A549 (cell line): ENCODE data around the gene DOK5. TPM values are rescaled to one million over a fixed set of nuclear protein-coding genes. Genes with fewer than 3 reads are reported as not detected.

Experiments used
- ATAC-seq, 2 experiments: fragments of 200-7000 bp in 1 of 2; fragments of >200 bp in 1 of 2; cut with Nextera tagmentation in 1 of 2; cut with Tn5 transposase in 1 of 2; 3 replicates each; pipeline versions ENCODE4 v1.8.0 to v1.9.1; 2018 to 2020; ENCODE audit warnings: mild to moderate bottlenecking in 1 of 2, moderate library complexity in 1 of 2
- CTCF ChIA-PET: fragments of 300-600 bp; sonication (Branson Sonifier 250); formaldehyde crosslinking; extraction: SDS; loops from one replicate; lab custom pipeline; 2021; ENCODE audit warnings: antibody characterized with exemption, inconsistent platforms; lab: Yijun Ruan, JAX
- POLR2A ChIA-PET: fragments of 350-600 bp; formaldehyde crosslinking; extraction: SDS; loops from one replicate; lab custom pipeline; 2021; ENCODE audit warnings: antibody characterized with exemption, inconsistent platforms; lab: Yijun Ruan, JAX
- DNase-seq, 2 experiments: peaks; one replicate each; pipeline versions ENCODE4 v3.0.0 to v3.0.0-alpha.2; 2011 to 2016; ENCODE audit warnings: low read depth in 1 of 2, low spot score in 1 of 2
- FAIRE-seq: peaks from 2 replicates; lab custom pipeline; 2011; peaks lifted over from hg19 to GRCh38; lab: Jason Lieb, UNC
- H3K27ac ChIP-seq, 2 experiments: fragments of >200 bp; sonication (Bioruptor Twin); formaldehyde crosslinking; 3 replicates each; pipeline ENCODE4 v1.5.1; 2016 to 2017
- H3K4me1 ChIP-seq: fragments of >200 bp; sonication (Bioruptor Twin); formaldehyde crosslinking; 3 replicates; pipeline ENCODE4 v1.6.1; 2016
- H3K4me2 ChIP-seq: fragments of >200 bp; sonication (Bioruptor Twin); formaldehyde crosslinking; 3 replicates; pipeline ENCODE4 v1.6.1; 2016
- H3K4me3 ChIP-seq: fragments of >200 bp; sonication (Bioruptor Twin); formaldehyde crosslinking; 3 replicates; pipeline ENCODE4 v1.5.1; 2016
- H3K9me3 ChIP-seq: fragments of >200 bp; sonication (Bioruptor Twin); formaldehyde crosslinking; 3 replicates; pipeline ENCODE4 v1.6.1; 2016
- BHLHE40 ChIP-seq: IDR thresholded peaks from 2 replicates; pipeline ENCODE4 v1.6.1; 2012; ENCODE audit warnings: low read depth, low read length, inconsistent platforms
- CBX2 ChIP-seq: fragments of 200-600 bp; sonication (generic); IDR thresholded peaks from 2 replicates; pipeline ENCODE4 v1.6.1; 2016; ENCODE audit warnings: low read depth, mild to moderate bottlenecking, borderline replicate concordance
- CBX8 ChIP-seq: fragments of 200-600 bp; sonication (generic); IDR thresholded peaks from 2 replicates; pipeline ENCODE4 v1.6.1; 2016
- CEBPB ChIP-seq, 2 experiments: fragments of >200 bp in 1 of 2; sonication (Bioruptor Twin) in 1 of 2; formaldehyde crosslinking in 1 of 2; IDR thresholded peaks; 2 replicates each; pipeline ENCODE4 v1.6.1; 2012 to 2016
- CHD2 ChIP-seq: fragments of 150-350 bp; IDR thresholded peaks from 2 replicates; pipeline ENCODE4 v1.6.1; 2014; ENCODE audit warnings: low read length; ENCODE audit not compliant: partially characterized antibody
- CHD4 ChIP-seq: fragments of 200-600 bp; sonication (generic); IDR thresholded peaks from 2 replicates; pipeline ENCODE4 v1.6.1; 2016; ENCODE audit warnings: antibody characterized with exemption, mild to moderate bottlenecking, borderline replicate concordance
- EP300 ChIP-seq, 2 experiments: fragments of >200 bp; sonication (Bioruptor Twin); formaldehyde crosslinking; IDR thresholded peaks; 2 replicates in 1 of 2; 3 replicates in 1 of 2; pipeline ENCODE4 v1.6.1; 2016 to 2017
- HDAC2 ChIP-seq: fragments of 200-600 bp; sonication (generic); IDR thresholded peaks from 2 replicates; pipeline ENCODE4 v1.6.1; 2016
- HOXB13 ChIP-seq: fragments of 250-450 bp; sonication (Bioruptor Pico); IDR thresholded peaks from 2 replicates; pipeline ENCODE4 v1.5.0; 2020; ENCODE audit warnings: low read depth, mild to moderate bottlenecking, moderate library complexity
- HOXB5 ChIP-seq: fragments of 250-450 bp; sonication (Bioruptor Pico); IDR thresholded peaks from 2 replicates; pipeline ENCODE4 v1.5.0; 2020; ENCODE audit warnings: mild to moderate bottlenecking, moderate library complexity
- JUN ChIP-seq, 2 experiments: fragments of >200 bp; sonication (Bioruptor Twin); formaldehyde crosslinking; IDR thresholded peaks; 2 replicates in 1 of 2; 3 replicates in 1 of 2; pipeline ENCODE4 v1.6.1; 2016 to 2017
- JUNB ChIP-seq: fragments of >200 bp; sonication (Bioruptor Twin); formaldehyde crosslinking; IDR thresholded peaks from 2 replicates; pipeline ENCODE4 v1.6.1; 2016
- KDM1A ChIP-seq: fragments of 200-600 bp; sonication (generic); IDR thresholded peaks from 2 replicates; pipeline ENCODE4 v1.6.1; 2016; ENCODE audit warnings: low read depth, mild to moderate bottlenecking
- MAFK ChIP-seq: fragments of 450-650 bp; IDR thresholded peaks from 2 replicates; pipeline ENCODE4 v1.6.1; 2014; ENCODE audit not compliant: partially characterized antibody
- MAZ ChIP-seq: fragments of 150-350 bp; IDR thresholded peaks from 2 replicates; pipeline ENCODE4 v1.6.1; 2014; ENCODE audit warnings: antibody characterized with exemption, low read depth, low read length, borderline replicate concordance
- MYC ChIP-seq: IDR thresholded peaks from 2 replicates; pipeline ENCODE4 v1.6.1; 2012; ENCODE audit warnings: mild to moderate bottlenecking, inconsistent platforms, low read length, improper control_type of control experiment, borderline replicate concordance
- NFE2L2 ChIP-seq: fragments of 150-350 bp; conservative IDR thresholded peaks from 2 replicates; pipeline ENCODE4 v1.6.1; 2014; ENCODE audit warnings: low read length
- NR3C1 ChIP-seq: fragments of >200 bp; sonication (Bioruptor Twin); formaldehyde crosslinking; IDR thresholded peaks from 3 replicates; pipeline ENCODE4 v1.6.1; 2017
- PHF8 ChIP-seq: fragments of 200-600 bp; sonication (generic); IDR thresholded peaks from 2 replicates; pipeline ENCODE4 v1.6.1; 2016; ENCODE audit warnings: low read depth, mild to moderate bottlenecking, antibody characterized with exemption, moderate library complexity, borderline replicate concordance
- POLR2A ChIP-seq: IDR thresholded peaks from 2 replicates; pipeline ENCODE4 v1.6.1; 2012; ENCODE audit warnings: mild to moderate bottlenecking, low read length
- RAD21 ChIP-seq, 2 experiments: fragments of >200 bp in 1 of 2; sonication (Bioruptor Twin) in 1 of 2; formaldehyde crosslinking in 1 of 2; IDR thresholded peaks in 1 of 2; conservative IDR thresholded peaks in 1 of 2; 2 replicates in 1 of 2; 3 replicates in 1 of 2; pipeline ENCODE4 v1.6.1; 2012 to 2018; ENCODE audit warnings: inconsistent platforms in 1 of 2
- RARB ChIP-seq: fragments of 250-450 bp; sonication (Bioruptor Pico); IDR thresholded peaks from 2 replicates; pipeline ENCODE4 v1.8.0; 2021; ENCODE audit warnings: mild to moderate bottlenecking, moderate library complexity
- RCOR1 ChIP-seq: fragments of 150-350 bp; IDR thresholded peaks from 2 replicates; pipeline ENCODE4 v1.6.1; 2014; ENCODE audit warnings: antibody characterized with exemption, low read length, low read depth
- SMC3 ChIP-seq: fragments of >200 bp; sonication (Bioruptor Twin); formaldehyde crosslinking; IDR thresholded peaks from 3 replicates; pipeline ENCODE4 v1.6.1; 2018; ENCODE audit warnings: inconsistent platforms
- SREBF2 ChIP-seq: fragments of 450-650 bp; IDR thresholded peaks from 2 replicates; pipeline ENCODE4 v1.6.1; 2014; ENCODE audit warnings: mild to moderate bottlenecking, moderate library complexity
- ZNF302 ChIP-seq: fragments of 250-450 bp; sonication (Bioruptor Pico); IDR thresholded peaks from 2 replicates; pipeline ENCODE4 v1.9.0; 2021; ENCODE audit warnings: inconsistent platforms, mild to moderate bottlenecking, moderate library complexity
- WGBS: methylation state at CpG from one replicate; pipeline ENCODE4 v1.1.6; 2017; ENCODE audit errors: missing lambda C conversion rate; 5-methylcytosine and 5-hydroxymethylcytosine counted together
- polyA plus RNA-seq, 4 experiments: library from polyadenylated mRNA; depleted of rRNA in 3 of 4; stranded (reverse); fragments of >200 nt; fragmentation: RNase III in 1 of 4; extraction: RNeasy Plus Mini Kit Qiagen cat#74134 plus additional on column Dnase treatment in 1 of 4; gene quantifications; 2 replicates in 3 of 4; 3 replicates in 1 of 4; pipeline ENCODE4 v1.2.3, GENCODE V29; 2011 to 2017
- TF ChIP-seq, protein P1 (sequence below): fragments of >200 bp; sonication (Bioruptor Twin); formaldehyde crosslinking; IDR thresholded peaks from 3 replicates; pipeline ENCODE4 v1.6.1; 2016
- TF ChIP-seq, protein P2 (sequence below): IDR thresholded peaks from 2 replicates; pipeline ENCODE4 v1.6.1; 2012

The DOK5 gene
- polyA plus RNA-seq, 2 of the 4 experiments (the other 2 are of a cell fraction), result not detected

DNA sequence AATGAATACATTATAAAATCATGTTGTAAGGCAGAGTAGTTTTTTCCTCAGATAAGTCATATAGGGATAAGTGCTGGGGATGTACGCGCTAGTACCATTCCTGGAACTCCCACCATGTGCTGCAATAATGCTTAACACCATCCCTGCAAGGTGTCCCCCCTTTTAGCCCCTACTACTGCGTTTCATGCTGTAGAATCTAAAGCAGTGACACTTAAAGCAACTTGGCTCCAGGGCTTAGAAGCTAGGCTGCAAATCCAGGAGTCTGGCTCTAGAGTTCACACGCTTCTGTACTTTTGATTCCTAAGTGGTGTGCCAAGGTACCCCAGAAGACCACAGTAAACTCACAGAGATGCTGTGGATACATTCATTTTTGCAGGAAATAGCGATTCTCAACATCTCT, 183.1 kb downstream of the DOK5 start:
- no peak for FAIRE-seq
- H3K4me3 ChIP-seq, result no peak overlapping the region
- 41% methylated on average over 5 of the region's 5 CpGs for WGBS
- ChIA-PET CTCF (interaction anchor here (0.9 to 3.1 kb wide), 8 partner anchors 9 to 23 kb away, joined by 3 to 16 read pairs (median 4); no protein-coding TSS in a partner anchor), POLR2A (no interaction called here)
- H3K4me2 ChIP-seq, result no peak overlapping the region
- DNase-seq, result no peak
- H3K27ac ChIP-seq, result no peak overlapping the region
- ATAC-seq, result no peak
- H3K4me1 ChIP-seq, result no peaks in the 10 kb centered on the region
- no peaks in the 10 kb centered on the region for H3K9me3 ChIP-seq
- TF ChIP-seq CHD2 (no peak), CBX8 (no peak), ZNF302 (CRISPR knock-in tag) (no peak), CEBPB (IDR thresholded peaks at IDR 0.05) (no peak), NFE2L2 (no peak), SREBF2 (no peak)
- TF ChIP-seq, protein P1, sequence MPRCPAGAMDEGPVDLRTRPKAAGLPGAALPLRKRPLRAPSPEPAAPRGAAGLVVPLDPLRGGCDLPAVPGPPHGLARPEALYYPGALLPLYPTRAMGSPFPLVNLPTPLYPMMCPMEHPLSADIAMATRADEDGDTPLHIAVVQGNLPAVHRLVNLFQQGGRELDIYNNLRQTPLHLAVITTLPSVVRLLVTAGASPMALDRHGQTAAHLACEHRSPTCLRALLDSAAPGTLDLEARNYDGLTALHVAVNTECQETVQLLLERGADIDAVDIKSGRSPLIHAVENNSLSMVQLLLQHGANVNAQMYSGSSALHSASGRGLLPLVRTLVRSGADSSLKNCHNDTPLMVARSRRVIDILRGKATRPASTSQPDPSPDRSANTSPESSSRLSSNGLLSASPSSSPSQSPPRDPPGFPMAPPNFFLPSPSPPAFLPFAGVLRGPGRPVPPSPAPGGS, result no peak
- TF ChIP-seq, all 56 proteins: peak for 0

DNA sequence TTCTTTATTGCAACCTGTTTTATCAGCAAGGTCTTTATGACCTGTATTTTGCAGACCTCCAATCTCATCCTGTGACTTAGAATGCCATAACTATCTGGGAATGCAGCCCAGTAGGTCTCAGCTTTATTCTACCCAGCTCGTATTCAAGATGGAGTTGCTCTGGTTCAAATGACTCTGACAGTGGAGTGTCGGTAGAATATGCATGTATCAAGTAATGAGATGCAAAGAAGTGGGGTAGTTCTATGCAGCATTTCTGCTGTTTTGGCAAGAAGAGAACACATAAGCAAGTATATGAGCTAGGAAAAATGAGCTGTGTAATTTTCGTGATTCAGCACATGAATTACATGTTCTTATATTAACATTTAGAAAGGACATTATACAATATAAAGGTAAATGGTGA, 185.9 kb downstream of the DOK5 start:
- WGBS, result 7% methylated on average over 3 of the region's 3 CpGs
- H3K9me3 ChIP-seq, result no peaks in the 10 kb centered on the region
- H3K4me3 ChIP-seq, result no peak overlapping the region
- no peaks in the 10 kb centered on the region for H3K4me1 ChIP-seq
- no peak overlapping the region for H3K4me2 ChIP-seq
- ATAC-seq, result no peak
- DNase-seq, result no peak
- CTCF ChIA-PET, result interaction anchor here (0.6 to 2.8 kb wide), 5 partner anchors 8 to 447 kb away, joined by 3 to 11 read pairs (median 3); no protein-coding TSS in a partner anchor
- FAIRE-seq, result no peak
- TF ChIP-seq PHF8 (no peak), MAFK (no peak), JUN (IDR thresholded peaks at IDR 0.05) (no peak), RARB (CRISPR knock-in tag) (no peak), HDAC2 (no peak)
- TF ChIP-seq, protein P2, sequence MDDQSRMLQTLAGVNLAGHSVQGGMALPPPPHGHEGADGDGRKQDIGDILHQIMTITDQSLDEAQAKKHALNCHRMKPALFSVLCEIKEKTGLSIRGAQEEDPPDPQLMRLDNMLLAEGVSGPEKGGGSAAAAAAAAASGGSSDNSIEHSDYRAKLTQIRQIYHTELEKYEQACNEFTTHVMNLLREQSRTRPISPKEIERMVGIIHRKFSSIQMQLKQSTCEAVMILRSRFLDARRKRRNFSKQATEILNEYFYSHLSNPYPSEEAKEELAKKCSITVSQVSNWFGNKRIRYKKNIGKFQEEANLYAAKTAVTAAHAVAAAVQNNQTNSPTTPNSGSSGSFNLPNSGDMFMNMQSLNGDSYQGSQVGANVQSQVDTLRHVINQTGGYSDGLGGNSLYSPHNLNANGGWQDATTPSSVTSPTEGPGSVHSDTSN, result no peak
- TF ChIP-seq, all 56 proteins: peak for 0
- POLR2A ChIA-PET, result no interaction called here
- H3K27ac ChIP-seq, result no peak overlapping the region

DNA sequence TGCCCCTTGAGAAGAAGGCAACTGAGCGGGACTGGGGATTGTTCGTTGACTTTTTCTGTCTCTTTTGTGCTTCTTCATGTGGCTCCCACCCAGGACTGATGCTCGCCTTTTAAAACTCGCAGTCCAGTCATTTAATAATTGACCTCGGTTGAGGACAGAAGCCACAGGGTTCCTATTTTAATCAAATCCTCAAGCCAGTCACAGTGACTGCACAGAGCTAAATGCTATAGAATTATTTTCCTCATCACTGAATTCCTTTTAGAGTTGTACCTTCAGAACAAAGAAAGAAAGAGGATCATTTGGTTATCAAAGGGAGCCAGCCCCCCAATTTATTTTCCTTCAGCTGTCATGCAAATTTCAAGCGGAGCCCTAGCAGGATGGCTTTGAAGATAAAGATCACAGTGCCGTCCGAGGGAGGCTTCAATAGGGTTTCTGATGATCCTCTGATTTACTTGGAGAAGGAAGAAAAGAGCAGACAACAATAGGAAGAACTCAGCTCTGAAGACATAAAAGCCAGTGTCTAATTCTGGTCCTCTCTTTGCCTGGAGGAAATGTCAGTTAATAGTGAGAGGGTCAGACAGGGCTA, 186.6 kb downstream of the DOK5 start:
- FAIRE-seq (no peak), DNase-seq (no peak), ATAC-seq (no peak)
- Histone ChIP-seq H3K9me3 (no peaks in the 10 kb centered on the region), H3K4me2 (no peak overlapping the region), H3K4me1 (no peaks in the 10 kb centered on the region), H3K27ac (no peak overlapping the region), H3K4me3 (no peak overlapping the region)
- TF ChIP-seq PHF8 (no peak), KDM1A (no peak), RAD21 (conservative IDR thresholded peaks at IDR 0.05 in 1 of 2, IDR thresholded peaks at IDR 0.05 in 1 of 2) (no peak), MYC (no peak), RCOR1 (no peak), CBX2 (no peak), POLR2A (no peak), HDAC2 (no peak), NFE2L2 (no peak), CHD4 (no peak), BHLHE40 (no peak), ZNF302 (CRISPR knock-in tag) (no peak), EP300 (IDR thresholded peaks at IDR 0.05) (no peak), SMC3 (no peak), NR3C1 (no peak), HOXB13 (CRISPR knock-in tag) (no peak), MAZ (no peak), HOXB5 (CRISPR knock-in tag) (no peak), JUNB (no peak)
- TF ChIP-seq, protein P1, result no peak
- POLR2A ChIA-PET, result no interaction called here
- WGBS, result 33% methylated on average over 8 of the region's 8 CpGs
- CTCF ChIA-PET, result interaction anchor here (1.2 to 1.9 kb wide), 3 partner anchors 14 to 448 kb away, joined by 3 to 4 read pairs (median 3); no protein-coding TSS in a partner anchor
